Fibroblast of peridontal ligament (primary cell): ENCODE measurements around the gene ODF2L.
"Not testable (repeated sequence)": the region's sequence is repeated elsewhere in the genome, so short reads cannot be mapped to it uniquely, and the experiment has no call there.

ENCODE experiments used
- DNase-seq: peaks from one replicate; pipeline ENCODE4 v3.0.0-alpha.2; 2010; ENCODE audit errors: extremely low read depth

ODF2L gene

GRCh38 chr1:86387916-86388627, 8.1 kb downstream of the ODF2L start:
- DNase-seq, result no peak

- DNase-seq, result peak; percentile 55
Measured at GRCh38 chr1:86382878-86383277, 13.2 kb downstream of the ODF2L start.

GRCh38 chr1:86381223-86381622, 14.9 kb downstream of the ODF2L start:
- DNase-seq, result no peak

- DNase-seq, result peak; percentile 95
Measured at GRCh38 chr1:86380257-86380861, 15.8 kb downstream of the ODF2L start.

GRCh38 chr1:86378813-86379212, 17.3 kb downstream of the ODF2L start:
- DNase-seq, result no peak

- no peak for DNase-seq
Measured at GRCh38 chr1:86377341-86377740, 18.8 kb downstream of the ODF2L start.

- peak; percentile 80 for DNase-seq
Measured at GRCh38 chr1:86375688-86376087, 20.4 kb downstream of the ODF2L start.

GRCh38 chr1:86370601-86371022, 25.5 kb downstream of the ODF2L start:
- peak; percentile 58 for DNase-seq

GRCh38 chr1:86365896-86366295, 30.2 kb downstream of the ODF2L start:
- DNase-seq, result no peak

GRCh38 chr1:86362807-86363206, 33.3 kb downstream of the ODF2L start:
- no peak for DNase-seq

GRCh38 chr1:86357796-86358195, 38.3 kb downstream of the ODF2L start:
- DNase-seq, result no peak

- peak; percentile 25 for DNase-seq
Measured at GRCh38 chr1:86356247-86356646, 39.9 kb downstream of the ODF2L start.

- DNase-seq, result peak; percentile 28
Measured at GRCh38 chr1:86352086-86352485, 44.0 kb downstream of the ODF2L start.

- DNase-seq, result not testable (repeated sequence)
Measured at GRCh38 chr1:86350230-86350629, 45.9 kb downstream of the ODF2L start.

GRCh38 chr1:86346388-86346787, 49.7 kb downstream of the ODF2L start:
- DNase-seq, result no peak

- DNase-seq, result no peak
Measured at GRCh38 chr1:86345042-86345441, 51.1 kb downstream of the ODF2L start.

- DNase-seq, result no peak
Measured at GRCh38 chr1:86339906-86340305, 56.2 kb downstream of the ODF2L start.

- no peak for DNase-seq
Measured at GRCh38 chr1:86339014-86339812, 56.9 kb downstream of the ODF2L start.

- no peak for DNase-seq
Measured at GRCh38 chr1:86335916-86336315, 60.2 kb downstream of the ODF2L start.

- DNase-seq, result no peak
Measured at GRCh38 chr1:86325264-86325663, 70.9 kb downstream of the ODF2L start.

- no peak for DNase-seq
Measured at GRCh38 chr1:86324130-86324822, 71.8 kb downstream of the ODF2L start.

GRCh38 chr1:86322241-86322640, 73.9 kb downstream of the ODF2L start:
- DNase-seq, result no peak
